Hepatic stellate cell (primary cell): ENCODE results near the gene KNDC1.
"Not testable (repeated sequence)": the region's sequence is repeated elsewhere in the genome, so short reads cannot be mapped to it uniquely, and the experiment has no call there.

Experiments used
- DNase-seq: peaks from one replicate; pipeline ENCODE4 v3.0.0; 2011; ENCODE audit warnings: low spot score

KNDC1 gene

GRCh38 chr10:133140417-133141143 lies 19.4 kb upstream of the KNDC1 start:
- DNase-seq: no peak

GRCh38 chr10:133141144-133141957 lies 18.7 kb upstream of the KNDC1 start:
- DNase-seq: no peak

GRCh38 chr10:133141958-133142340 lies 18.1 kb upstream of the KNDC1 start:
- DNase-seq: no peak

GRCh38 chr10:133142523-133143199 lies 17.4 kb upstream of the KNDC1 start:
- no peak for DNase-seq

GRCh38 chr10:133143200-133143533 lies 16.9 kb upstream of the KNDC1 start:
- DNase-seq: no peak

GRCh38 chr10:133143546-133143945 lies 16.5 kb upstream of the KNDC1 start:
- no peak for DNase-seq

GRCh38 chr10:133144771-133145170 lies 15.2 kb upstream of the KNDC1 start:
- no peak for DNase-seq

GRCh38 chr10:133150226-133150625 lies 9.8 kb upstream of the KNDC1 start:
- no peak for DNase-seq

GRCh38 chr10:133150656-133151055 lies 9.4 kb upstream of the KNDC1 start:
- no peak for DNase-seq

- not testable (repeated sequence) for DNase-seq
Observed at GRCh38 chr10:133151071-133151470, 8.9 kb upstream of the KNDC1 start.

GRCh38 chr10:133151543-133151972 lies 8.5 kb upstream of the KNDC1 start:
- DNase-seq: no peak

GRCh38 chr10:133154411-133154810 lies 5.6 kb upstream of the KNDC1 start:
- no peak for DNase-seq

GRCh38 chr10:133154996-133155778 lies 4.8 kb upstream of the KNDC1 start:
- no peak for DNase-seq

GRCh38 chr10:133156674-133157579 lies 3.1 kb upstream of the KNDC1 start:
- DNase-seq: no peak

GRCh38 chr10:133157662-133158436 lies 2.2 kb upstream of the KNDC1 start:
- no peak for DNase-seq

- no peak for DNase-seq
Observed at GRCh38 chr10:133158437-133158755, 1.6 kb upstream of the KNDC1 start.

- DNase-seq: no peak
Observed at GRCh38 chr10:133158756-133159610, 1.0 kb upstream of the KNDC1 start.

GRCh38 chr10:133159611-133159949 lies 439 bp upstream of the KNDC1 start:
- DNase-seq: no peak

GRCh38 chr10:133160826-133161471 lies 930 bp downstream of the KNDC1 start:
- no peak for DNase-seq
